GM10847 (cell line): ENCODE measurements around the gene VSX2.

Experiments used
- POLR2A ChIP-seq: IDR thresholded peaks from 2 replicates; pipeline ENCODE4 v1.6.1; 2011; ENCODE audit not compliant: insufficient read length; ENCODE audit errors: extremely low read depth

The VSX2 gene

DNA sequence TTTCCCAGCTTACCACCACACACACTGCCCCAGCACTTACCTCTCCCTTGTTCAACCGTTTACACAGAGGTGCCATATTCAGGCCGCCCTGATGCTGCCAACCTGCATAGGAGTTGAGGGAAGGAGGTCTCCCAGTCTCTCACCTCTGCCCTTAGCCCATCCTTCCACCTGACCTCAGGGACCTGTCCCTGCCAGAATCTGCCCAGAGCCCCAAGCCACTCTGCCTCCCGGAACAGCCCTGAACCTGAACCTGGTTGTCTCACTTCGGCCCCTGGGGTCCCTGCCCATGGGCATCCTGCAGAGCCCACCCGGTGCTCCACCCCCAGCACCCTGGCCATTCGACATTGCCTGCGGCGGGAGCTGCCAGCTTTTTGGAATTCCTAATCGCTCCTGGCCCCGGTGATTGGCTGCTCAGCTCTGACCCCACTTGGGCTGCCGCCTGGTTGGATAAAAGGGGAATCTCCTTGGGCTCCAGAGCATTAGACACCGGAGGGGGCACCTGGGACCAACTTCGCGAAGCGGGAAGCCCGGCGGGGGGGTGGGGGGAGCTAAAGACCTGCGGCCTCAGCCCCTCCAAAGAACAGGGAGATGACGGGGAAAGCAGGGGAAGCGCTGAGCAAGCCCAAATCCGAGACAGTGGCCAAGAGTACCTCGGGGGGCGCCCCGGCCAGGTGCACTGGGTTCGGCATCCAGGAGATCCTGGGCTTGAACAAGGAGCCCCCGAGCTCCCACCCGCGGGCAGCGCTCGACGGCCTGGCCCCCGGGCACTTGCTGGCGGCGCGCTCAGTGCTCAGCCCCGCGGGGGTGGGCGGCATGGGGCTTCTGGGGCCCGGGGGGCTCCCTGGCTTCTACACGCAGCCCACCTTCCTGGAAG lies at the start of gene VSX2:
VSX2 (plus strand) TSS at position 476 of the 874 bp plus-strand sequence; CDS start at position 589, 113 bp downstream.
- TF ChIP-seq POLR2A, result no peak

DNA sequence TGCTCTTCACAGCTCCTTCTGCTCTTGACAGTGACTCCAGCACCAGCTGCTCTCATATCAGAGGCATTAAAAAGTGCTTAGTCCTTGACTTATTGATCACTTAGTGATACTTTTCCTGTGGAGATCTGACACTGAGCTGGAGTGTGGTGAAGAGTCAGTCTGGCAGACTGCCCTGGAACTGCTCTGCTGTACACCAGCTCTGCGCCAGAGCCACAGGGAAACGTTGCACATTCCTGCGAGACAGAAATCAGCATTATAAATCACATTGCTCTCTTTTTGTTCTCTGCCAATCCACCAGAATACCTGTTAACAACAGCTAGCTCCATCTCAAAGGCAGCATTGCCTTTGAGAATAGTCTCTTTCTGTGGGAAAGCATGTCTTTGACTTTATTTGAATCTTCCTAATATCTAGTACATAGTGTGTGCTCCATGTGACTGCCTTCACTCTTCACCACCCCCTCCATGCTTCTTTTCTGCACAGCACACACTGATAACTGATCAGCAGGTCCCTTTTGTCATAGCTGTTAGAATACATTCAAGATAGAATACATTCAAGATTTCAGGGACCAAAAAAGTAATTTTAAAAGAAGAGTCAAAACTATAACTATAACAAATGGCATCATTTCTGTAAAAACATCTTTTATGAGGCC lies 48.2 kb upstream of the VSX2 start:
- TF ChIP-seq POLR2A, result no peak

DNA sequence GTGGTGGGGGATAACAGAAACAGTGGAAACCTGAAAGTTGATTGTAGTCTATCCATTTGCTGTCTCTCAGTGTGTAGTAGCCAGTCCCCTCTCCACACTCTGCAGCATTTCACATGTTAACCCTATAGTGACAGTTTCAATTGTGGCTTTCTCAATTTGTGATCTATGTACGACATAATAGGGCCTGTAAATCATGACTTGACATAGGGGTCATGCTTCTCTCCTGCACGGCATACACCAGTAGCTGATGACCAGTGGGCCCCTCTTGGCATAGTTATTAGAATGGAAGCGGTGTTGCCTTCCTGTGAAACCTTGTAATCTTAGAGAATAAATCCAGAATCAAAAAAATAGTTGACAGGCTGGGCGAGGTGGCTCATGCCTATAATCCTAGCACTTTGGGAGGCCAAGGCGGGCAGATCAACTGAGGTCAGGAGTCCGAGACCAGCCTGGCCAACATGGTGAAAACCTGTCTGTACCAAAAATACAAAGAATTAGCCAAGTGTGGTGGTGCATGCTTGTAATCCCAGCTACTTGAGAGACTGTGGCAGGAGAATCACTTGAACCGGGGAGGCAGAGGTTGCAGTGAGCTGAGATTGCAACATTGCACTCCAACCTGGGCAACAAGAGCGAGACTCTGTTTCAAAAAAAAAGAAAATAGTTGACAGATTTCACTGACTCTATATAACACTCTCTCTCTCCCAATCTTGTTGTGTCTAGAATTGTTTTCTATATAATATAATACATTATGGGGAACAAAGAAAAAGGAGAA lies 44.6 kb upstream of the VSX2 start:
- no peak for TF ChIP-seq POLR2A

DNA sequence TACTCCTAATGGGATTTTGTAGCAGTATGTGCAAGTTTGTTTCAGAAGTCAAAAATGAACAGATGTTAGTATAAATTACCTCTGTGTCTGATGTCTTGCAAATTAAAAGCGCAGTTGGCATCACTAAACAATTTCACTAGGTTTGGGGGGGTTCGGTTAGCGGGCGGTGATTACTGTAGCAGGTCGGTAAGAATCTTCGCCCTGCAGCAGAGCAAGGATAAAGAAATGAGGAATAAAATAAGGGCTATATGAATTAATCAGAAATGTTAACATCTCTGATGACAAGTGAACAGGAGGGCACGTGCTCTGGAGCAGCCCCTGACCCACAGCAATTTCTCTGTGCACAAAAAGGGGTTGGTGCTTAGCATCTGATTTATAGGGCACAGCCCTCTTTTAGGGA lies 43.6 kb upstream of the VSX2 start:
- TF ChIP-seq POLR2A, result no peak

DNA sequence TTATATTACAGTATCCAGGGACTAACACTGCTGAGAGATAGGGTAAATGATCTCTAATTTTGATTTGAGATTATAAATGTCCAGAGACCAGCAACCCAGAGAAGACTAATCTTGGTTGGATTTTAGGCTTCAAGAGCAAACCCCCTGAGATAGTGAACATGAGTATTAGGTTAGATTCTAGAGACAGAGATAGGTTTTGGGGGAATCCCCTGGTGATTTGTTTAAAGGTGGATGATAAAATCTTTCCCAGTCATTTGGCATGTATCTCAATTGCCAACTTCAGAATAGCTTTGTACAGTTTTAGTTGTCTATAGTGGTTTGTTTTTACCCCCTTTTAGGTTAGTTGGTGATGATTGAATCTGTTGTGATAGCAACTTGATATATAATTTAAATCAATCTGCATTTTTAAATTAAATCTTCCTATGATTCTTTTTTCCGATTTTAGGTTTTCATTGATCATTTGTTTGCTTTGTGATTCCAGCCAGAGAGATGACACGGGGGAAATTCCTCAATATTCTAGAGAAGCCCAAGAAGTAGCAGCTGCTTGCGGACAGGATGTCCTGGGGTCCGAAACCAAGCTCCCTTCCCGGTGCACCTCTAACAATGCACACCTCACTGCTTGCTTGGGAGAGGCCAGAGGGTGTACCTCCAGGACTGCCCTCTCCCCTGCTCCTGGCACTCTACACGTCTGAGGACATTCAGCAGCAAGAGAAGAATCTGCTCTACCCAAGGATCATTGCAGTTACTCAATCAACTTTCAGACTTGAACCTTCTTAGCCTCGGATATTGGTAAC lies 40.6 kb upstream of the VSX2 start:
- TF ChIP-seq POLR2A, result no peak

DNA sequence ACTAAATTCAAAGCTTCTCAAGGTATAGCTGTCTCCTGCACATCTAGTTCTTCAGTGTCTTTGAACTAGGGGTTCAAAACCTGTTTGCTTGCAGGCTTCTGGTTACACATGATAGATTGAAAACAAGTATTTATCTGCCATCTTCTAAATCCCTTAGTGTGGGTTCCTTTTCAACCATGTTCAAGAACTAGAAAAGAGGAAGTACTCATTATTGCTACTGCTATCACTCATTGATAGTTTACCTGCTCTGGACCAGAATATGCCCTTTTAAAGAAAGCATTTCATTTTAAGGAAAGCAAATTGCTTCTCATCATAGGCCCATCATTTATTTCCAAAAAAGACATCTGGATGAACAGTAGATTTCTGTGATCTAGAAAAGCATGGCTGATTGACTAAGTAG lies 37.1 kb upstream of the VSX2 start:
- no peak for TF ChIP-seq POLR2A

DNA sequence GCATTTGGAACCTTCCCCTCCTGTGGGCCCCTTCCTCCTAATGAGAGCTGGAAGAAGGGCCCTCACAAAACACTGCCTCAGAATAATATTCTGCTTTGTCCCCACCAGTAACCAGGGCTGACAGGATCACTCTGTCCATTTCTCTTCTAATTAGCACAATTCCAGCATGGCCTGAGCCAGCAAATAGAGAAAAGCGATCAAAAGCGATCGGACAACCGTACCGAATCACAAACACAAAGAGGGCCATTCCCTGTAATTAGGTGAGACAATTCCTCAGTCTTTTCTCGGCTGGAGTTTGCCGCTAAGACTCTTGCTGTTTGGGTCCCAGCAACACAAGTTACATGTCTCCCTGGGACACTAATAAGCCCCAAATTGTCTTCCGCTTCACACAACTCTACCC lies 35.6 kb upstream of the VSX2 start:
- TF ChIP-seq POLR2A, result no peak

DNA sequence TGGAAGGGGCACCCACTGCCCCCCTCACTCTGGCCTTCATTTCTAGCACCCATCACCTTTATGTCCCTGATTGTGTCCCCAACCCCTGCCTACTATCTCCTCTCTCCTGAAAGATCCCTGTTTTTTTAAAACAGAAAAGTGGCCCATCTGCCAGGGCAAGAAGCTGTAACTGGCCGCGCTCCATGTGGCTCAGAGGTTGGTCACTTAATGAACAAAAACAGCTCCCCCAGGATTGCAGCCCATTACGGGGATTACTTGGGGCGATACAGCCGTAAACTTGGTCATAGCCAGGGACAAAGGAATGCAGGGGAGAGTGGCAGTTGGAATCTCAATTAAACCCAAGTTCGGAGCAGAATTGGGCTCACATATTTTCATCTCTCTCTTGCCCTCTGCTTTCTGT lies 34.8 kb upstream of the VSX2 start:
- TF ChIP-seq POLR2A, result no peak

DNA sequence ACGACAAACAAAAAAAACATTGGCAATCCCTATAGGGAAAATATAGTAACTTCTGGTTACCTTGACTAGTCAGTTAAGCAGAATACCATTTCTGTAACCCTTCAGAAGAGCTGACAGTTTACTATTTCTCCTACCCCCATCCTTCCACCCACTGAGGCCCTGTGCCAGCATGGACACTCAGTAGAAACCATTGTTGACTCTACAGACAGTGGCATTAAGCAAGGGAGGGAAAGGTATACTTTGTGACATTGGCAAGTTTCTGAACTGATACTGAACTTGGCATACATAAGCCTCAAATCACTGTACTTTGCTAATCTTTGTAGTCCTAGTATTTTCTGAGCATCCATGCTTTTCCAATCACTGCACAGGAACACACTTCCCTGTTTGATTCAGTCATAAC lies 33.4 kb upstream of the VSX2 start:
- no peak for TF ChIP-seq POLR2A

DNA sequence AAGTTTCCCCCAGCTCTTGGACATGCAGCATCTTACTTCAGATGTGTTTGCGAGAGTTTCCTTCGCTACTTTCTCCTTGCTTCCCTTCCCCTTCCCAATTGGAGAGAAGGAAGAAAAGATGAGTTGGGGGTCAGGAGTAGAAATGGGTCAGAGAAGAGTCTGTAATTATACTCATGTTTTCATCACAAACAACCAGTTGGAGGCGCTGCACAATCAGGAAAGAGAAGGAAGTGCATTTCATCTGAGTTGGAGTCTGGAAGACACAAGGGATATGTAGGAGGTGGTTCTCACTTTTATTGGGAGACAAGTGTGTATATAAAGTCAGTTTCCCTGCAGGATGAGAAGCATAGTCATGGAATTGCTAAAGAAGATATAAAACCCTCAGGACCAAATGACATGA lies 31.3 kb upstream of the VSX2 start:
- TF ChIP-seq POLR2A, result no peak

DNA sequence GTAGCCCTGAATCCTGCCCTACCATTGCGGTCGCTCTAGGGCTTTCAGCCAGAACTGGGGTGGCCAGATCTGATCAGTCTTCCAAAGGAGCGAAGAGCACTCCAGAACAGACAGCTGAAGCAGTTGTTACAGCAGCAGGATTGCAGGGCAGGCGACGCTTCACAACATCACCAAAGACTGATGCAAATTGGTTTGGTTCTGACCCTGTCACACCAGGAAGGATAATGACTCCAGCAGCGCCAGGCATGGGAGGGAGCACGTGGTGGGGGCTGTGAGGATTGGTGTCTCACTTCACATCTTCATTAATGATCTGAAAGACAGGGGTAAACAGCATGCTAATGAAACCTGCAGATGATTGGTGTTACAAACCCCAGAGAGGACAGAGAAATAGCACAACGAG lies 30.6 kb upstream of the VSX2 start:
- no peak for TF ChIP-seq POLR2A

DNA sequence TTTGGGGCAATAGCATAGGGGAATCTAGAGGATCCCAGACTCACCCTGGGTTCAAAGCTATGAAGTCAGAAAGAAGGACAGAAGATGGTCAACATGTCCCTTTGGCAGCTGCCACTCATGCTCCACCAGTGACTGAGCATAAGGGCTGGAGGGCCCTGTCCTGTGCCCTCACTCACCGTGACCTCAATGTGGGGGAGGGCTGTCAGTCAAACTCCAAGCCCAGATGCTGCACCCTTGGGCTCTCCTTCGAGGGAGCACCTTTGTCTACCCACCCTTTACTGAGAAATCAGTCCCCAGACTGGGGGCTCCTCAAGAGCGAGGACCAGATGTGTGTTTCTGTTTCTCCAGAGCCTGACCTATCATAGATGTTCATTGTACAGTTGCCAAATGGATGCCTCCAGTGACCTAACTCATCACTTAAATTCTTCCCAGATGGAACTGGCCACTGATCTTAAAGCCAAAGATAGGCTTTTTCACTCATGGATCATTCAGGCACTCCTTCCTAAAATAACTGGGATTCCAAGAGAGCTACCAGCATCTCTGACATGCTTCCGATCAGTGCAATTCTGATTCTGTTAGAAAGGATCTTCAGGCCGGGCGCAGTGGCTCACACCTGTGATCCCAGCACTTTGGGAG lies 27.2 kb upstream of the VSX2 start:
- no peak for TF ChIP-seq POLR2A

DNA sequence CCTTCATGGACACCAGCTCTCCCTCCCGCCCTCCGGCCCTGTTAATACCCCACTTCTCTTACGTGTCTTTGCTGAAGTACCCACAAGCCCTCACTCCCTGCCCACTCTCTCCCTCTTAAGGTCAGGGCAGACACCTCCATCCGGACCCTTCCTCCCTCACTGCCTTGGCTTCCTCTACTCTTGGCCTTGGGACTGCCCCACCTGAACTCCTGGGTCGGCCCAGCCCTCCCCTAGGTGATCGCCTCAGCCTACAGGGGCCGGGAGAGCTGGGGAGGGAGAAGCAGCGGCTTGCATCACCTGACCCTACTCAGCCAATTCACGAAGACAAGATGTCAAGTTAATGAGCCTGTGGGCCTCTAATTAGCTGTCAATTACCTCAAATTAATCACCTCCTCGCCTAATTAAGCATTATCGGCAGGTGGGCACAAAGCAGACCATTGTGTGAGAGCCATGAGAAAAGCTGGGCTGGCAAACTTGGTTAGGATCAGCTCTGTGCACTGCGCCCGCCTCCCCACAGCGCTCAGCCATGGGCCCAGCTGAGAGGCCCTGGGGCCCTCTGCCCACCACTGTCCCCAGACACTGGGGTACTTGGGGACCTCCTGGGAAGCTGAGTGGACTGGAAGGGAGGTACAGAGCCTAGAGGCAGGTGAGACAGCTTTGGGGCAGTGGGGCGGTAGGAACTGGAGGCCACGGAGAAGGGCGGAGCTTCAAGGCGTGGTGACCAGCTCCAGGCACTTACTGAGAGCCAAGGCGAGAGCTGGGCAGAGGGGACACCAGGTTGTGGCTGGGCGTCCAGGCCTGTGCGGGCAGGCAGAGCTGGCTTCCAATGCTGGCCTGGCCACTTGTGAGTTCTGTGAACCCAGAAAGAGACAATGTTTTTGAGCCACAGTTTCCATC lies 25.1 kb upstream of the VSX2 start:
- no peak for TF ChIP-seq POLR2A

DNA sequence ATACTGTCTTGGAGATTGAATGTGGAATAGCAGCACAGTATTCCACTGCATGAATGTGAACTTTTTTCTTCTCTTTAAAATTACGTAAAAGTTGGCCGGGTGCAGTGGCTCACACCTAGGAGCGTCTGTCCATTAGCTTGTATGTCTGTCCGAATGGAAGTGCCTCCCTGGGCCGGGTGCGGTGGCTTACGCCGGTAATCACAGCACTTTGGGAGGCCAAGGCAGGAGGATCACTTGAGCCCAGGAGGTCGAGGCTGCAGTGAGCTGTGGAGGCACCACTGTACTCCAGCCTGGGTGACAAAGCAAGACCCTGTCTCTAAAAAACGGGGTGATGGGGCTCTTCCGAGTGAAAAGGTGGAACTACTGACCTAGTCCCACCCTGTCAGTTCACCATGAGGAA lies 22.6 kb upstream of the VSX2 start:
- no peak for TF ChIP-seq POLR2A
